B cell (primary cell): ENCODE measurements around the gene CR2. TPM values are rescaled to one million over a fixed set of nuclear protein-coding genes. Genes with fewer than 3 reads are reported as not detected.
A peak's percentile ranks its signal among the peaks of the same experiment; 100 is the strongest.

ENCODE experiments used
- ATAC-seq: fragments of 200-7000 bp; cut with Tn5 transposase; one replicate; pipeline ENCODE4 v1.10.0; 2021; ENCODE audit warnings: low read depth, mild to moderate bottlenecking, moderate number of reproducible peaks, moderate library complexity
- CTCF ChIA-PET: fragments of 350-600 bp; sonication (Branson Sonifier 250); formaldehyde crosslinking; loops from one replicate; lab custom pipeline; 2021; ENCODE audit warnings: antibody characterized with exemption, inconsistent platforms; lab: Charles Lee
- POLR2A ChIA-PET: fragments of 350-600 bp; sonication (Branson Sonifier 250); formaldehyde crosslinking; loops from one replicate; lab custom pipeline; 2021; ENCODE audit warnings: antibody characterized with exemption; lab: Charles Lee
- DNase-seq: peaks from one replicate; pipeline ENCODE4 v3.0.0; 2013
- H2AFZ ChIP-seq: 2 replicates; pipeline ENCODE4 v1.6.1; 2012; ENCODE audit warnings: mild to moderate bottlenecking, low read depth, low read length; ENCODE audit not compliant: insufficient read depth, poor library complexity, severe bottlenecking
- H3K27ac ChIP-seq, 2 donors: 1 replicate in 1 of 2; 2 replicates in 1 of 2; pipeline ENCODE4 v1.5.1; 2012 to 2013; ENCODE audit warnings: low read length in 2 of 2, mild to moderate bottlenecking in 2 of 2, moderate library complexity in 1 of 2
- H3K27me3 ChIP-seq, 4 experiments: fragments of 200-600 bp in 1 of 4; sonication (generic) in 1 of 4; replicated peaks in 1 of 4; 1 replicate in 2 of 4; 2 replicates in 2 of 4; pipeline versions ENCODE4 v1.6.1 to v1.7.0; 2013 to 2016; ENCODE audit warnings: low read length in 3 of 4, mild to moderate bottlenecking in 2 of 4, mixed read lengths in 1 of 4, moderate library complexity in 1 of 4; ENCODE audit not compliant: insufficient read depth in 4 of 4, control insufficient read depth in 3 of 4; ENCODE audit errors: control extremely low read depth in 1 of 4
- H3K36me3 ChIP-seq, 2 experiments: replicated peaks in 1 of 2; 1 replicate in 1 of 2; 2 replicates in 1 of 2; pipeline versions ENCODE4 v1.6.1 to v1.7.1; 2013; ENCODE audit warnings: low read length in 1 of 2; ENCODE audit not compliant: insufficient read depth in 2 of 2, control insufficient read depth in 1 of 2; ENCODE audit errors: control extremely low read depth in 1 of 2, extremely low read depth in 1 of 2
- H3K4me1 ChIP-seq, 2 donors: fragments of 200-600 bp in 1 of 2; sonication (generic) in 1 of 2; 1 replicate in 1 of 2; 2 replicates in 1 of 2; pipeline versions ENCODE4 v1.5.1 to v1.6.1; 2013 to 2017; ENCODE audit warnings: low read length in 2 of 2; ENCODE audit not compliant: control insufficient read depth in 2 of 2, insufficient read depth in 2 of 2
- H3K4me2 ChIP-seq: replicated peaks from 2 replicates; pipeline ENCODE3; 2012; ENCODE audit warnings: mild to moderate bottlenecking, low read depth, low read length; ENCODE audit not compliant: poor library complexity, severe bottlenecking
- H3K4me3 ChIP-seq, 5 experiments: fragments of 200-600 bp in 1 of 5; sonication (generic) in 1 of 5; 1 replicate in 3 of 5; 2 replicates in 2 of 5; pipeline versions ENCODE4 v1.5.1 to v1.7.0; 2011 to 2016; ENCODE audit warnings: low read length in 4 of 5, mild to moderate bottlenecking in 4 of 5, low read depth in 2 of 5, control low read depth in 1 of 5, moderate library complexity in 1 of 5; ENCODE audit not compliant: insufficient read depth in 1 of 5; ENCODE audit errors: control extremely low read depth in 1 of 5, extremely low read depth in 1 of 5
- H3K79me2 ChIP-seq: fragments of 200-600 bp; sonication (generic); one replicate; pipeline ENCODE4 v1.6.0; 2016; ENCODE audit warnings: low read length; ENCODE audit not compliant: control insufficient read depth, insufficient read depth
- H3K9ac ChIP-seq: fragments of 200-600 bp; sonication (generic); 2 replicates; pipeline ENCODE4 v1.6.1; 2017; ENCODE audit warnings: mild to moderate bottlenecking, low read length, moderate library complexity
- H3K9me3 ChIP-seq, 3 donors: one replicate each; pipeline versions ENCODE4 v1.6.1 to v1.7.1; 2013; ENCODE audit warnings: low read length in 2 of 3; ENCODE audit not compliant: control insufficient read depth in 2 of 3, insufficient read depth in 1 of 3; ENCODE audit errors: control extremely low read depth in 1 of 3
- H4K20me1 ChIP-seq: 2 replicates; pipeline ENCODE4 v1.6.0; 2012; ENCODE audit warnings: mild to moderate bottlenecking, low read length; ENCODE audit not compliant: insufficient read depth, control insufficient read depth, poor library complexity, severe bottlenecking
- H3K27ac Mint-ChIP-seq: one replicate; pipeline ENCODE4 v1.8.0; 2021; ENCODE audit warnings: mixed read lengths
- H3K27me3 Mint-ChIP-seq: one replicate; pipeline ENCODE4 v1.8.0; 2021; ENCODE audit warnings: mixed read lengths
- H3K4me1 Mint-ChIP-seq: one replicate; pipeline ENCODE4 v1.8.0; 2021; ENCODE audit warnings: mixed read lengths
- H3K4me3 Mint-ChIP-seq: one replicate; pipeline ENCODE4 v1.8.0; 2021; ENCODE audit warnings: mixed read lengths
- H3K9me3 Mint-ChIP-seq: one replicate; pipeline ENCODE4 v1.8.0; 2022; ENCODE audit warnings: mixed read lengths; ENCODE audit not compliant: insufficient read depth
- EZH2 ChIP-seq: IDR thresholded peaks from 2 replicates; pipeline ENCODE4 v1.6.1; 2012; ENCODE audit warnings: borderline replicate concordance, low read depth, mild to moderate bottlenecking, moderate library complexity, low read length; ENCODE audit not compliant: insufficient read depth, poor library complexity, severe bottlenecking
- WGBS: methylation state at CpG from one replicate; pipeline ENCODE4 v1.1.5; 2013; ENCODE audit warnings: missing lambda C conversion rate; ENCODE audit not compliant: insufficient coverage; 5-methylcytosine and 5-hydroxymethylcytosine counted together
- intact Hi-C: fragments of 100-400 bp; cut with micrococcal nuclease; formaldehyde crosslinking; loops from one replicate; pipeline ENCODE4 v1.10.0; 2022
- polyA minus RNA-seq: library from RNA; depleted of rRNA, polyadenylated mRNA; stranded (reverse); fragments of >200 nt; gene quantifications from 2 replicates; pipeline ENCODE4 v1.2.3, GENCODE V29; 2012
- polyA plus RNA-seq: library from polyadenylated mRNA; depleted of rRNA; stranded (reverse); fragments of >200 nt; gene quantifications from 2 replicates; pipeline ENCODE4 v1.2.3, GENCODE V29; 2012
- total RNA-seq, 2 donors: library from RNA; stranded (reverse); fragments of 120-200 nt in 1 of 2; gene quantifications; 1 replicate in 1 of 2; 2 replicates in 1 of 2; pipeline versions ENCODE4 v1.2.3 to v1.2.4, GENCODE V29; 2013 to 2022
- TF ChIP-seq, protein P1 (sequence below): fragments of 200-600 bp; IDR thresholded peaks from one replicate; pipeline ENCODE4 v1.8.0; 2022; ENCODE audit warnings: antibody characterized with exemption, mild to moderate bottlenecking

The CR2 gene
- total RNA-seq (28.1 and 30.5 TPM in 2 replicates), polyA plus RNA-seq (26.0 and 36.8 TPM in 2 replicates), polyA minus RNA-seq (25.6 and 43.5 TPM in 2 replicates)
- total RNA-seq (2013): 64.7 TPM

GRCh38 chr1:207454046-207454964 lies at the start of gene CR2:
Gene CR2, plus strand, starts transcription at chr1:207454328. Its CDS starts 91 bp downstream, at chr1:207454419.
- intact Hi-C loops: loop anchor here (1.0 to 2.0 kb wide), 5 partner anchors 24 to 133 kb away; partner anchors contain the start of gene CD55
- no peaks in the 10 kb centered on the region for H3K36me3 ChIP-seq
- H2AFZ ChIP-seq: peak within 1 kb of the TSS; percentile 92
- H3K27ac ChIP-seq: peak within 1 kb of the TSS; percentile 69 to 82
- peaks cover 51% of the 10 kb centered on the region for H3K79me2 ChIP-seq
- H3K9me3 ChIP-seq: no peaks in the 10 kb centered on the region
- H3K4me3 Mint-ChIP-seq: peak within 1 kb of the TSS; percentile 86
- ChIA-PET CTCF (interaction anchor here (0.7 to 4.1 kb wide), 34 partner anchors 9 to 728 kb away, joined by 3 to 50 read pairs (median 4); partner anchors contain the start of genes CD55 and CR1), POLR2A (interaction anchor here (0.6 to 2.1 kb wide), 12 partner anchors 9 to 133 kb away, joined by 3 to 10 read pairs (median 4); partner anchors contain the start of genes CD55 and CR1)
- peaks cover 15% of the 10 kb centered on the region for H3K4me1 Mint-ChIP-seq
- TF ChIP-seq EZH2: no peak
- TF ChIP-seq, protein P1, sequence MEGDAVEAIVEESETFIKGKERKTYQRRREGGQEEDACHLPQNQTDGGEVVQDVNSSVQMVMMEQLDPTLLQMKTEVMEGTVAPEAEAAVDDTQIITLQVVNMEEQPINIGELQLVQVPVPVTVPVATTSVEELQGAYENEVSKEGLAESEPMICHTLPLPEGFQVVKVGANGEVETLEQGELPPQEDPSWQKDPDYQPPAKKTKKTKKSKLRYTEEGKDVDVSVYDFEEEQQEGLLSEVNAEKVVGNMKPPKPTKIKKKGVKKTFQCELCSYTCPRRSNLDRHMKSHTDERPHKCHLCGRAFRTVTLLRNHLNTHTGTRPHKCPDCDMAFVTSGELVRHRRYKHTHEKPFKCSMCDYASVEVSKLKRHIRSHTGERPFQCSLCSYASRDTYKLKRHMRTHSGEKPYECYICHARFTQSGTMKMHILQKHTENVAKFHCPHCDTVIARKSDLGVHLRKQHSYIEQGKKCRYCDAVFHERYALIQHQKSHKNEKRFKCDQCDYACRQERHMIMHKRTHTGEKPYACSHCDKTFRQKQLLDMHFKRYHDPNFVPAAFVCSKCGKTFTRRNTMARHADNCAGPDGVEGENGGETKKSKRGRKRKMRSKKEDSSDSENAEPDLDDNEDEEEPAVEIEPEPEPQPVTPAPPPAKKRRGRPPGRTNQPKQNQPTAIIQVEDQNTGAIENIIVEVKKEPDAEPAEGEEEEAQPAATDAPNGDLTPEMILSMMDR: peak; percentile 75
- no peaks in the 10 kb centered on the region for H4K20me1 ChIP-seq
- ATAC-seq (peak; percentile 92), DNase-seq (peak; percentile 89)
- WGBS: under 1% methylated on average over 70 of the region's 75 CpGs
- H3K4me1 ChIP-seq: peaks cover 44 to 46% of the 10 kb centered on the region in 2 donors
- H3K27me3 Mint-ChIP-seq: no peaks in the 10 kb centered on the region
- H3K27ac Mint-ChIP-seq: peak within 1 kb of the TSS; percentile 79
- peak within 1 kb of the TSS; percentile 84 for H3K9ac ChIP-seq
- no peaks in the 10 kb centered on the region for H3K9me3 Mint-ChIP-seq
- no peaks in the 10 kb centered on the region for H3K27me3 ChIP-seq
- peak within 1 kb of the TSS; percentile 75 to 90 (median 84) for H3K4me3 ChIP-seq
- peak within 1 kb of the TSS; percentile 89 for H3K4me2 ChIP-seq
